HG02973 (cell line): ENCODE results near the gene P2RY2.

Experiments
- ATAC-seq: cut with Tn5 transposase; IDR thresholded peaks from one replicate; pipeline ENCODE4 v1.9.1; 2021; ENCODE audit warnings: moderate library complexity; ENCODE audit not compliant: unreplicated experiment

P2RY2 gene

GRCh38 chr11:73281796-73282660, 63.9 kb downstream of the P2RY2 start:
- no peak for ATAC-seq

- ATAC-seq = no peak
Observed at GRCh38 chr11:73283276-73284000, 65.4 kb downstream of the P2RY2 start.

- ATAC-seq = no peak
Observed at GRCh38 chr11:73284106-73284505, 66.0 kb downstream of the P2RY2 start.

GRCh38 chr11:73285721-73286120, 67.6 kb downstream of the P2RY2 start:
- ATAC-seq = no peak
